Smooth muscle cell (in vitro differentiated cells): ENCODE results near the gene MYH2. TPM values are rescaled to one million over a fixed set of nuclear protein-coding genes. Genes with fewer than 3 reads are reported as not detected.

ENCODE experiments used
- DNase-seq: peaks from one replicate; lab custom pipeline; 2025; ENCODE audit not compliant: unreplicated experiment; lab: John Stamatoyannopoulos, UW
- H2AFZ ChIP-seq: fragments of 200-600 bp; sonication (generic); 2 replicates; pipeline ENCODE4 v1.6.0; 2016; ENCODE audit warnings: antibody characterized with exemption, low read depth, mild to moderate bottlenecking
- H3F3A ChIP-seq: fragments of 200-600 bp; sonication (generic); 2 replicates; pipeline ENCODE4 v1.6.0; 2017; ENCODE audit warnings: antibody characterized with exemption, low read depth
- H3K27ac ChIP-seq: fragments of 200-600 bp; sonication (generic); 2 replicates; pipeline ENCODE4 v1.5.1; 2016; ENCODE audit warnings: low read depth, mild to moderate bottlenecking
- H3K27me3 ChIP-seq: fragments of 200-600 bp; sonication (generic); 2 replicates; pipeline ENCODE4 v1.6.1; 2016; ENCODE audit warnings: low read depth, mild to moderate bottlenecking
- H3K36me3 ChIP-seq: fragments of 200-600 bp; sonication (generic); 2 replicates; pipeline ENCODE4 v1.5.1; 2016; ENCODE audit warnings: low read depth
- H3K4me1 ChIP-seq: fragments of 200-600 bp; sonication (generic); 2 replicates; pipeline ENCODE4 v1.5.1; 2016; ENCODE audit warnings: low read depth
- H3K4me2 ChIP-seq: fragments of 200-600 bp; sonication (generic); 2 replicates; pipeline ENCODE4 v1.6.0; 2016; ENCODE audit warnings: mild to moderate bottlenecking
- H3K4me3 ChIP-seq: fragments of 200-600 bp; sonication (generic); 2 replicates; pipeline ENCODE4 v1.5.1; 2016; ENCODE audit warnings: mild to moderate bottlenecking
- H3K79me2 ChIP-seq: fragments of 200-600 bp; sonication (generic); 2 replicates; pipeline ENCODE4 v1.6.0; 2016; ENCODE audit warnings: low read depth, mild to moderate bottlenecking
- H3K9ac ChIP-seq: fragments of 200-600 bp; sonication (generic); 2 replicates; pipeline ENCODE4 v1.6.0; 2016; ENCODE audit warnings: low read depth
- H3K9me3 ChIP-seq: fragments of 200-600 bp; sonication (generic); replicated peaks from 2 replicates; pipeline ENCODE4 v1.5.1; 2016; ENCODE audit warnings: low read depth
- H4K20me1 ChIP-seq: fragments of 200-600 bp; sonication (generic); 2 replicates; pipeline ENCODE4 v1.6.0; 2016; ENCODE audit warnings: low read depth
- WGBS: methylation state at CpG from one replicate; pipeline ENCODE4 v1.1.7; 2016; ENCODE audit warnings: low lambda C conversion rate; 5-methylcytosine and 5-hydroxymethylcytosine counted together
- polyA plus RNA-seq: library from polyadenylated mRNA; unstranded; fragments of >200 nt; fragmentation: Nextera tagmentation; extraction: Ambion mirVana; gene quantifications from 2 replicates; pipeline ENCODE4 v1.2.1, GENCODE V29; 2016
- total RNA-seq: library from RNA; depleted of rRNA; stranded (reverse); fragments of >200 nt; gene quantifications from 2 replicates; pipeline ENCODE4 v1.2.3, GENCODE V29; 2014
- TF ChIP-seq, protein P1 (sequence below): fragments of 200-600 bp; sonication (generic); IDR thresholded peaks from 2 replicates; pipeline ENCODE4 v1.5.1; 2017; ENCODE audit warnings: borderline replicate concordance, mild to moderate bottlenecking, antibody characterized with exemption; ENCODE audit not compliant: insufficient read depth, poor library complexity, severe bottlenecking

The MYH2 gene
- total and polyA plus RNA-seq, 2 experiments from 2014 or later: not detected

GRCh38 chr17:10532026-10532425, 17.4 kb downstream of the MYH2 start:
- DNase-seq: no peak
- no peak overlapping the region for H3K9ac ChIP-seq
- H3K27ac ChIP-seq: no peak overlapping the region
- H3K4me2 ChIP-seq: no peak overlapping the region
- H4K20me1 ChIP-seq: no peaks in the 10 kb centered on the region
- no peak overlapping the region for H2AFZ ChIP-seq
- H3K4me1 ChIP-seq: no peaks in the 10 kb centered on the region
- H3F3A ChIP-seq: no peaks in the 10 kb centered on the region
- no peaks in the 10 kb centered on the region for H3K79me2 ChIP-seq
- no peaks in the 10 kb centered on the region for H3K36me3 ChIP-seq
- H3K4me3 ChIP-seq: no peak overlapping the region
- no peaks in the 10 kb centered on the region for H3K9me3 ChIP-seq
- WGBS: 87% methylated on average over 1 of the region's 1 CpG
- H3K27me3 ChIP-seq: no peaks in the 10 kb centered on the region
- TF ChIP-seq, protein P1, sequence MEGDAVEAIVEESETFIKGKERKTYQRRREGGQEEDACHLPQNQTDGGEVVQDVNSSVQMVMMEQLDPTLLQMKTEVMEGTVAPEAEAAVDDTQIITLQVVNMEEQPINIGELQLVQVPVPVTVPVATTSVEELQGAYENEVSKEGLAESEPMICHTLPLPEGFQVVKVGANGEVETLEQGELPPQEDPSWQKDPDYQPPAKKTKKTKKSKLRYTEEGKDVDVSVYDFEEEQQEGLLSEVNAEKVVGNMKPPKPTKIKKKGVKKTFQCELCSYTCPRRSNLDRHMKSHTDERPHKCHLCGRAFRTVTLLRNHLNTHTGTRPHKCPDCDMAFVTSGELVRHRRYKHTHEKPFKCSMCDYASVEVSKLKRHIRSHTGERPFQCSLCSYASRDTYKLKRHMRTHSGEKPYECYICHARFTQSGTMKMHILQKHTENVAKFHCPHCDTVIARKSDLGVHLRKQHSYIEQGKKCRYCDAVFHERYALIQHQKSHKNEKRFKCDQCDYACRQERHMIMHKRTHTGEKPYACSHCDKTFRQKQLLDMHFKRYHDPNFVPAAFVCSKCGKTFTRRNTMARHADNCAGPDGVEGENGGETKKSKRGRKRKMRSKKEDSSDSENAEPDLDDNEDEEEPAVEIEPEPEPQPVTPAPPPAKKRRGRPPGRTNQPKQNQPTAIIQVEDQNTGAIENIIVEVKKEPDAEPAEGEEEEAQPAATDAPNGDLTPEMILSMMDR: no peak

DNA sequence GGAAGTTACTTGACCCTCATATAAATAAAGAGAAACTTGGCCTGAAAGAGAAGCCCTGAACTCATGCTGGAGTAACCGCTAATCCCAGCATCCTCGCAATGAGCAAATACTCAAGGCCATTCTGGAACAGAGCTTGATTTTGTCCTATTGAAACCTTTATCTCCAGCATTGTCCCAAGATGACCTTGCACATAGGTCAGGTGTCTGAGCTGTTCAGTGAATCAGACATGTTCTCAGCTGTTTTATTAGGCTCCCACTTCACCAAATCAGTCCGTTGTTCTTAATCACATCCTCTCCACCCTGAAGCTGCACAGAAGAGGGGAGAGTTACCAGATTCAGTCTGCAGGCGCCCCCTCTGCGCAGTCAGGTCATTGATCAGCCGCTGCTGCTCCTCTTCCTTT, 22.0 kb downstream of the MYH2 start:
- Histone ChIP-seq H3K27me3 (no peaks in the 10 kb centered on the region), H3K27ac (no peak overlapping the region), H3K79me2 (no peaks in the 10 kb centered on the region), H2AFZ (no peak overlapping the region), H3K4me2 (no peak overlapping the region), H3K4me1 (no peaks in the 10 kb centered on the region), H3K36me3 (no peaks in the 10 kb centered on the region), H3K9ac (no peak overlapping the region), H4K20me1 (no peaks in the 10 kb centered on the region), H3F3A (no peaks in the 10 kb centered on the region), H3K4me3 (no peak overlapping the region), H3K9me3 (no peaks in the 10 kb centered on the region)
- TF ChIP-seq, protein P1: no peak
- 88% methylated on average over 6 of the region's 6 CpGs for WGBS
- no peak for DNase-seq

- WGBS: 94% methylated on average over 11 of the region's 11 CpGs
- no peak overlapping the region for H3K4me2 ChIP-seq
- no peak overlapping the region for H3K27ac ChIP-seq
- no peaks in the 10 kb centered on the region for H3K9me3 ChIP-seq
- no peaks in the 10 kb centered on the region for H3F3A ChIP-seq
- H3K9ac ChIP-seq: no peak overlapping the region
- H3K79me2 ChIP-seq: no peaks in the 10 kb centered on the region
- H2AFZ ChIP-seq: no peak overlapping the region
- DNase-seq: no peak
- TF ChIP-seq, protein P1: no peak
- no peaks in the 10 kb centered on the region for H4K20me1 ChIP-seq
- no peaks in the 10 kb centered on the region for H3K27me3 ChIP-seq
- no peak overlapping the region for H3K4me3 ChIP-seq
- no peaks in the 10 kb centered on the region for H3K36me3 ChIP-seq
- H3K4me1 ChIP-seq: no peaks in the 10 kb centered on the region
Observed at GRCh38 chr17:10526517-10526916, 22.9 kb downstream of the MYH2 start.

GRCh38 chr17:10523064-10523463, 26.4 kb downstream of the MYH2 start:
- WGBS: 94% methylated on average over 7 of the region's 7 CpGs
- Histone ChIP-seq H3K27me3 (peaks cover 3% of the 10 kb centered on the region), H4K20me1 (no peaks in the 10 kb centered on the region), H3K27ac (no peak overlapping the region), H3K4me1 (no peaks in the 10 kb centered on the region), H3K9ac (no peak overlapping the region), H3K4me3 (no peak overlapping the region), H3F3A (no peaks in the 10 kb centered on the region), H2AFZ (no peak overlapping the region), H3K9me3 (no peaks in the 10 kb centered on the region), H3K4me2 (no peak overlapping the region), H3K79me2 (no peaks in the 10 kb centered on the region), H3K36me3 (no peaks in the 10 kb centered on the region)
- DNase-seq: no peak
- TF ChIP-seq, protein P1: no peak
